Stimulated activated CD4-positive, alpha-beta T cell treated with anti-CD3 and anti-CD28 coated beads, TNF-alpha, amount 100 ng/mL, for 48 hours (primary cell): Measurements from ENCODE around the gene CIPC.
A peak's percentile ranks its signal among the peaks of the same experiment; 100 is the strongest.

Source experiments
- DNase-seq, 3 donors: peaks; one replicate each; pipeline ENCODE4 v3.0.0-alpha.2; 2020; ENCODE audit warnings: low read depth in 3 of 3

The CIPC gene

DNA sequence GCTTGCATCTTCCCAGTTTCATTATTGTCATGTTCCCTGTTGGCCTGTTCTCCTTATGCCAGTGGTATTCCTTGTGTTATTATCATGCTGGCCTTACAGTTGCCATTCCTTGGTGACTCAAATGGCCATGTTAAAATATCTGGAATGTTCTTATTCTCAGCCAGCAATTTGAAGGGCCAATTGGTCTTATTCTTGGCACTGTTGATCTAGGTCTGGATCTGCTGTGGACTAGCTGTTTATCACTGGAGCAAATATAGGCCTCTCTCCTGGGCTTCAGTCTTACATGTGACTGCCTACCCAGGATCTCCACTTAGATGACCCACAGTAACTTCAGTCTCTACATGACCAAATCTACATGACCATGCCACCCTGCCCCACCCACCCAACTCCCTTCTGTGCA lies 5.4 kb downstream of the CIPC start:
- no peak for DNase-seq

DNA sequence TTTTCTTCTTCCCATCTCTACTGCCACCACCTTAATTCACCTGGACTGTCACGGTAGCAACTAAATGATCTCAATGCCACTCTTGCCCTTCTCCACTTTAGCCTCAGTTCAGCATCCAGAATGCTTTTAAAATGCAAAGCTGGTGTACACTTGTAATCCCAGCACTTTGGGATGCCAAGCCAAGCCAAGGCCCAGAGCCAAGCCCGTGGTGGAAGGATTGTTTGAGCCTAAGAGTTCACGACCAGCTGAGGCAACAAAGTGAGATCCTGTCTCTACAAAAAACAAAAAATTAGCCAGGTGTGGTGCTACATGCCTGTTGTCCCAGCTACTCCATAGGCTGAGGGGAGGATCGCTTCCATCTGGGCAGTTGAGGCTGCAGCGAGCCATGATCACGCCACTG lies 5.9 kb downstream of the CIPC start:
- DNase-seq: no peak

- DNase-seq: no peak
Observed at GRCh38 chr14:77104393-77104792, 6.3 kb downstream of the CIPC start.

- no peak for DNase-seq
Observed at GRCh38 chr14:77105145-77105939, 7.3 kb downstream of the CIPC start.

- no peak for DNase-seq
Observed at GRCh38 chr14:77106666-77107065, 8.6 kb downstream of the CIPC start.

GRCh38 chr14:77107228-77107627 lies 9.2 kb downstream of the CIPC start:
- DNase-seq: no peak

- no peak for DNase-seq
Observed at GRCh38 chr14:77108753-77109152, 10.7 kb downstream of the CIPC start.

DNA sequence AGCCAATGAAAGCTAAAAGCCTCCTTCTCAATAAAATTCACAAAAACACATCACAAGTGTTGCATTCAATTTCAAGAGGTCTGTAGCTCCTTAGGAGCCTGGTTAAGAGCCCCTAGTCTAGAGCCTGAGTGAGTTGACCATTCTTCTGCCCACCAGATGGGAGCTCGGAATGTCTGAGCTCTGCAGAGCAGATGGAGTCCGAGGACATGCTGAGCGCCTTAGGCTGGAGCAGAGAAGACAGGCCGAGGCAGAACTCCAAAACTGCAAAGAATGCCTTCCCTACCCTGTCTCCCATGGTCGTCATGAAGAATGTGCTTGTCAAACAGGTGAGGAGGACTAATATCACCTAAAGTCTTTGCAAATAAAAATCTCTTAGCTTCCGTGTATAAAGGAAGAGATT lies 11.6 kb downstream of the CIPC start:
- DNase-seq: no peak

- DNase-seq: no peak
Observed at GRCh38 chr14:77110286-77110685, 12.2 kb downstream of the CIPC start.

DNA sequence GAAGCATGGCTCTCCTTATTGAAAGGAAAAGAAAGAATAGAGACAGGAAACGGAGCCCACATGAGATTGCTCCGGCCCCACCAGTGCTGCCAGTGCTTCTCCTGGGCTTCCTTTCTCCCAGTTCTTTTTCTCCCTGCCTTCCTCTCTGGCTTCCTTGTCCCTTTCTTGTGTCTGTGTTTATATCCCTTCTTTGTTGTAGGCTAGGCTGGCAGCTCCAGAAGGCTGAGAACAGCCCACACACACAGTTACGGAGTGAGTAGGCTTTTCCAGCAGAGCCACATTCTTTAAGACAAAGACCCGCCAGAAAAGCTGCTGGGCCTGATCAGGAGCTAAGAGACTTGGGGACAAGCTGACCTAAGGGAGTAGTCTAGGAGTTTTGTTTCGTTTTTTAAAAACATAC lies 13.0 kb downstream of the CIPC start:
- DNase-seq: no peak

- no peak for DNase-seq
Observed at GRCh38 chr14:77113644-77114043, 15.6 kb downstream of the CIPC start.

DNA sequence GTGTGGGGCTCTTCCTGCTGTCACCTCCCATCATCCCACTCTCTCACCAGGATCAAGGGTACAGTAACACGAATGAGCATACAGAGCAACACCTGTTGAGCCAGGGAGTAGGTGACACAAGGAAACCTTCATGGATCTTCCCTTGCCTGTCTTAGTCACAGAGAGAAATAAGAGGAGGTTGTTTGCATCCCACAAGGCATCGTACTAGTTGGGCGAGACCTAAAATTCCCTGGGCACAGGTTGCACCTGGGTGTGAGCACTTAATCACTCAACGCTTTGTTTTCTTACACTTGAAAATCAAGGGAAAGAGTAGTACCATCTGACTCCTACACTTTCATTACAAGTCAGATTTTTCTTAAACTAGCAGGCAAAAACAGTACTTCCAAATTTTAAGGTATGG lies 16.6 kb downstream of the CIPC start:
- no peak for DNase-seq

- DNase-seq: no peak
Observed at GRCh38 chr14:77116172-77116817, 18.2 kb downstream of the CIPC start.

- DNase-seq: no peak
Observed at GRCh38 chr14:77119851-77120250, 21.8 kb downstream of the CIPC start.

DNA sequence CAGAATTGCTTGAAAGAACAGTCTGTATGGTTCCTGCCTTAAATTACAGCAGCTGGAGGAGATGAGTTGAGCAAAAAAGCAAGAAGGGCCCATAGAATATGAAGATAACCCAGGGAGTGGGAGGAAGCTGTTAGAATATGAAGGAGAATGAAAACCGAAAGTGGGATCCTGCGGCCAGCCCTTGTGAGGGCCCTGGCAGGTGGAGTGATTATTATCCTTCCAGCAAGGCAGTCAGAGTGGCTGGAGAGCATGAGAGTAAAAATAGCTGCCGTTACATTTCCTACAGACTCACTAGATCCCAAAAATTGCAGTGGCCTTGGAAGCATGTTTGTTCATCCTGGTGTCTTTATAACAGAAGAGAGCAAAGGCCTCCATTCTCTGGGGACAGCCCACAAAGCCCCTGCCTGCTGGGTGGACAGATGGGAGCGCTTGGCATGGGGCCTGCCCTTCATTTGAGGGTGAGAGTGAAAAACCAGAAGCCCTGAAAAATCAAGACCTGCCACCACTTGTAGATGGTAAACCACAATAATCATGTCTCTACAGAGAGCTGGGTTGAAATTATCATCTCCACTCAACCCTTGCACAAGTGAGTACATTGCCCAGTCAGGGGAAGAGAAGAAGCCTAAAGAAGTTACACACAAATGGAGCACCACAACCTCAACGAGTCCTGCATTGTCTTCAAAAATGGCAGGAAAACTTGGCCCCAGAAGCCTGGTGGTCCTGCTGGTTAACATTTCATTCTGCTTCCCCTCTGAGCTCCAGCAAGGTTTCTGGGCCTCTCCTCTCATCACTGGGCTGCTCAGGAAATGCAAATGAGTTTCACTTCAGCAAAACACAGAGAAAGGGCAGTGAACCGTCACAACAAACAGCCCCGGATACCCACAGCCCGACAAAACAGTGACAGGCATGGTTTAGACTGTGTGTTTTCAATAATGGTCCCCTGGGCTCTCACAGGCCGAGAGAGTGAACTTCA lies 23.0 kb downstream of the CIPC start:
- DNase-seq: no peak

DNA sequence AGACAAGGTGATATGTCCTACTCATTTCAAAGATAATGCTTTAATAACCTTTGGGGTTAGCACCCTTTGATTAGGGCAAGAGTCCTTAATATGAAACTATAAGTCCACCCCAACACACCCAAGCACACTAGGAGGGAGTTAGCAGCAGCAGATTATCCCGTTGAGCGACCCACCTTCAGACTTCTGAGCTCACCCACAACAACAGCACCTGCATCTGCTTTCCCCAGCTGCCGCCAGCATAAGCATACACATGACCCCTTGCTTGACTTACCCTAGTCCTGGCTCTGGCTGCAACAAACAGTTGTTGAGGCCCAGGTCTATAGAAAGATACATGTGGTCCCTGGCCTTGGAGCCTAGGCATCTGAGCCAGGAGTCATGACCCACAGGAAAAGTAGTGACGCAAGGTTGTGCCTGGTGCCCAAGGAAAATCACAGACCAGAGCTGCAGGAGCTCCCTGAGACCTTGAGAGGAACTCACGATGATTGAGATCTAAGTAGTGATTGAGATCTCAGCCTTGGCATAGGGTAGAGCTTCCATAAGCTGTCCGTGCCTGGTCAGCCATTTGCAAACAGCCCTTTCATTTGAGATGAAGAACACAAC lies 24.6 kb downstream of the CIPC start:
- no peak for DNase-seq

DNA sequence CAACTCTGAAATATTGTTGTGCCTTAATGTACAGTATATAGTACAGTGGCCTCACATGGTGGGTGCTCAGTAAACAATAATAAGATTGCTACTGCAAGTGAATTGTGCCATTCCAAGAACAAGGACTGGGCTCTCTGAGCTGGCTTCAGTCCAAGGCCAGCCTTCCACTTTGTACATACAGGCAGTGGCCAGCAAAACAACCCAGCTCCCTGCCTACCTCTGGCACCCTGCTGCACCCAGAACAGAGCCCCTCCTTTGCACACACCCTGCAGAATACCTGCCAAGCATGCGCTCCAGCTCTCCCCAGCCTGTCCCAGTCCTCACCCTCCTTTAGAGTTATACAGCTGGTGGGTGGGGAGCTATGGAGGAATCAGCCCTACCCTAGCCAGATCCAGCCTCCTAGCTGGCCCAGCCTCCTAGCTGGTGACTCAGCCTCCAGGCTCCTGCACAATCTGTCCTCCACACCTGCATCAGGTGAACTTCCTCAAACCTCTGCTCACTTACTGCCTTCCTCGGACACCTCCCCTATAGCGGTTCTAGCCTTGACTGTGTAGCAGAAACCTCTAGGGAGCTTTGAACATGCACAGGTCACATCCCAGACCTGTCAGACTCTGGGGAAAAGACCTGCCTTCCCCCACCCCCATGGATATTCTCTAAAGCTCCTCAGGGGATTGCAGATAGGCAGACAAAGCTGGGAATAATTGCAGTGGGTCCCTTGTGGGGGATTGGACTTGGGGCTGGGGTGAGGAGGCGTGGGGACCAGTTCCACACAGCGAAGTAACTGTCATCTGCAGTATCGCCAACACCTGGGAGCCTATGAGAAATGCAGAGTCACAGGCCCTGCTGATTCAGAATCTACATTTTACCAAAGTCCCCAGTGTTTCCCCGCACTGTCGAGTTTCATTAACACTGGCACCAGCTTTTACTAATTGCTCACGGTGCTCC lies 25.6 kb downstream of the CIPC start:
- no peak for DNase-seq

GRCh38 chr14:77124345-77125280 lies 26.6 kb downstream of the CIPC start:
- peak; percentile 14 to 59 (median 25) for DNase-seq

DNA sequence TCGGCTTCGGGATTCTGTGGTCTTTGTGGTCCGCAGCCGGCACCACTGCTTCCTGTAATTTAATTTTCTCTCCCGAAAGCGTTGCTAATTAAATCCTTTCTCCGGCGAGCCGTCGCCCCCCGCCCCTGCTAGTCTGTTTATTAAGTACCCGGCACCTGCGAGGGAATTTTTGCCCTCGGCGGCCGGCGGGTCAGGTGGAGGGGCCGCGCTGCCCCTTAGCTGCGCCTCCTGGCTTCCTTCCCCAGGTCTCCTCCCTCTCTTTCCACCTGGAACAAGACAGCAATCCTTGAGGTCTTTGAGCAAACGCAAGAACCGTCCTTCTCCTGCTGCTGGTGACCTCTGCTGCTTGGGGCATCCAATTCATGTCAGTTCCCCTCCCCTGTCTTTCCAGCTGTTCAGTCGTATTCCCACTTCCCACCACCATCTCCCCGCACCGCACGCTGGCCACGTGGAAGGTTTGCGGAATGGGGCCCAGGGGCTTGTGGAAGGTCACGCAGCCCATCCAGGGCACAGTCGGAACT lies 27.3 kb downstream of the CIPC start:
- DNase-seq: no peak
